K562 (cell line): Measurements from ENCODE around the gene CRKL. TPM values are rescaled to one million over a fixed set of nuclear protein-coding genes. Genes with fewer than 3 reads are reported as not detected.

ENCODE experiments used
- FOXK1 ChIP-seq: sonication (generic); formaldehyde crosslinking; IDR thresholded peaks from 2 replicates; pipeline ENCODE4 v1.8.0; 2022; ENCODE audit warnings: missing genetic modification reagents, mild to moderate bottlenecking, borderline replicate concordance
- HCFC1 ChIP-seq: IDR thresholded peaks from 2 replicates; pipeline ENCODE4 v1.6.1; 2012; ENCODE audit warnings: low read depth, low read length, improper control_type of control experiment
- KAT2B ChIP-seq: IDR thresholded peaks from one replicate; pipeline ENCODE4 v1.6.1; 2012; ENCODE audit warnings: low read depth, mild to moderate bottlenecking, control low read depth, inconsistent platforms, low read length, moderate library complexity
- MTA3 ChIP-seq: fragments of 450-650 bp; formaldehyde crosslinking; IDR thresholded peaks from 2 replicates; pipeline ENCODE4 v1.6.1; 2017; ENCODE audit warnings: mild to moderate bottlenecking, borderline replicate concordance
- NR2F6 ChIP-seq: fragments of 450-650 bp; formaldehyde crosslinking; IDR thresholded peaks from 2 replicates; pipeline ENCODE4 v1.4.0; 2020; ENCODE audit warnings: mild to moderate bottlenecking
- polyA plus RNA-seq, 8 experiments: library from polyadenylated mRNA; depleted of rRNA in 4 of 8; stranded (reverse) in 5 of 8; unstranded in 3 of 8; fragments of >200 nt; fragmentation: Nextera tagmentation in 2 of 8; fragmentation: Illumina TruSeq in 1 of 8; extraction: Ambion mirVana in 2 of 8; extraction: Trizol in 1 of 8; gene quantifications; 2 replicates each; pipeline versions ENCODE4 v1.2.1 to v1.2.3, GENCODE V29; 2011 to 2014; ENCODE audit warnings: inconsistent platforms in 1 of 8, missing spikeins in 1 of 8
- total RNA-seq, 7 experiments: library from RNA; depleted of rRNA in 6 of 7; stranded (reverse); fragments of >200 nt in 6 of 7; fragmentation: Illumina TruSeq in 2 of 7; extraction: Trizol in 2 of 7; gene quantifications; 2 replicates each; pipeline versions ENCODE4 v1.2.1 to v1.2.3, GENCODE V29; 2011 to 2021; ENCODE audit warnings: low replicate concordance in 1 of 7
- TF ChIP-seq, protein P1 (sequence below): IDR thresholded peaks from 2 replicates; pipeline ENCODE4 v1.6.1; 2011; ENCODE audit warnings: borderline replicate concordance, low read depth, mild to moderate bottlenecking, moderate library complexity, low read length; ENCODE audit not compliant: insufficient read depth, poor library complexity, severe bottlenecking
- TF ChIP-seq, protein P2 (sequence below): sonication (generic); formaldehyde crosslinking; IDR thresholded peaks from 2 replicates; pipeline ENCODE4 v1.8.0; 2022; ENCODE audit warnings: mild to moderate bottlenecking, missing genetic modification reagents
- TF ChIP-seq, protein P3 (sequence below), 2 experiments: fragments of 450-650 bp; conservative IDR thresholded peaks; 2 replicates each; pipeline ENCODE4 v1.6.1; 2017; ENCODE audit warnings: mild to moderate bottlenecking in 2 of 2, moderate library complexity in 2 of 2
- TF ChIP-seq, protein P4 (sequence below): fragments of 200-600 bp; sonication (generic); IDR thresholded peaks from one replicate; pipeline ENCODE4 v1.6.1; 2012; ENCODE audit warnings: mild to moderate bottlenecking, low read depth, low read length, inconsistent platforms

The CRKL gene
- total and polyA plus RNA-seq, 9 of the 15 experiments (the other 6 are each of a cell fraction or from before 2014, with no cell fraction given) = 100 to 263 (median 124) TPM

DNA sequence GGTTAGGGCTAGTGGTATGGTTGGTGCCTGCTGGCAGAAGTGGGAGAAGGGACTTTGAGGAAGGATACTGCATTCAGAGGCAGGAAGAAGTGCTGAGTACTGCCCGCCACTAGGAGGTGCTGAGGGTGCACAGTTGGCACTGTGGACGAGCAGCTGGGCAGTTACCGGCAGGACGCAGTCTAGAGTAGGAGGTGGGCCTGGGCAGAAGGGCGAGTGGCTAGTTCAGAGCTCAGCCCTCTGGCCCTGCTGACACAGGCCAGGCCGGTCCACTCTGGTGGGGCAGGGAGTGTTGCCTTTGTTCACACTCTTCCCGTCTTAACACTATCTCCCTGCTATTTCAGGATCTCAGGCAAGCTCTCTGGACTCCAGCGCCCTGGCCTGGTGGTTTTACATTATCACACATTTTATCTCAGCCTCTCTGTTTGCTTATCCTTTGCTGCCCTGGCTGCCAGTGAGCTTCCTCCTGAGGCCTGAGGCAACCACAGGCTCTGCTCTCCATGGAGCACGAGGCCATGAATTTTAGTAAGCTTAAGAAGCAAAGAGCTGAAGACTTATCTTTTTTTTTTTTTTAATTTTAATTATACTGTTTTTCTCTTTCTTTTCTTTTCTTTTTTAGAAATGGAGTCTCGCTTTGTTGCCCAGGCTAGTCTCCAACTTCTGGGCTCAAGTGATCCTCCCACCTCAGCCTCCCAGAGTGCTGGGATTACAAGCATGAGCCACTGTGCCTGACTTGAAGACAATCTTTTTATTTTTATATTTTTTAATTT, 31.5 kb upstream of the CRKL start (continued):
- TF ChIP-seq, protein P1, sequence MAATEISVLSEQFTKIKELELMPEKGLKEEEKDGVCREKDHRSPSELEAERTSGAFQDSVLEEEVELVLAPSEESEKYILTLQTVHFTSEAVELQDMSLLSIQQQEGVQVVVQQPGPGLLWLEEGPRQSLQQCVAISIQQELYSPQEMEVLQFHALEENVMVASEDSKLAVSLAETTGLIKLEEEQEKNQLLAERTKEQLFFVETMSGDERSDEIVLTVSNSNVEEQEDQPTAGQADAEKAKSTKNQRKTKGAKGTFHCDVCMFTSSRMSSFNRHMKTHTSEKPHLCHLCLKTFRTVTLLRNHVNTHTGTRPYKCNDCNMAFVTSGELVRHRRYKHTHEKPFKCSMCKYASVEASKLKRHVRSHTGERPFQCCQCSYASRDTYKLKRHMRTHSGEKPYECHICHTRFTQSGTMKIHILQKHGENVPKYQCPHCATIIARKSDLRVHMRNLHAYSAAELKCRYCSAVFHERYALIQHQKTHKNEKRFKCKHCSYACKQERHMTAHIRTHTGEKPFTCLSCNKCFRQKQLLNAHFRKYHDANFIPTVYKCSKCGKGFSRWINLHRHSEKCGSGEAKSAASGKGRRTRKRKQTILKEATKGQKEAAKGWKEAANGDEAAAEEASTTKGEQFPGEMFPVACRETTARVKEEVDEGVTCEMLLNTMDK = peak; percentile 8
- TF ChIP-seq FOXK1 (no peak), MTA3 (peak; percentile 99), KAT2B (no peak), NR2F6 (CRISPR knock-in tag) (peak; percentile 10; the same call in 1 of the 2 replicates), HCFC1 (peak; percentile 62)
- TF ChIP-seq, protein P2, sequence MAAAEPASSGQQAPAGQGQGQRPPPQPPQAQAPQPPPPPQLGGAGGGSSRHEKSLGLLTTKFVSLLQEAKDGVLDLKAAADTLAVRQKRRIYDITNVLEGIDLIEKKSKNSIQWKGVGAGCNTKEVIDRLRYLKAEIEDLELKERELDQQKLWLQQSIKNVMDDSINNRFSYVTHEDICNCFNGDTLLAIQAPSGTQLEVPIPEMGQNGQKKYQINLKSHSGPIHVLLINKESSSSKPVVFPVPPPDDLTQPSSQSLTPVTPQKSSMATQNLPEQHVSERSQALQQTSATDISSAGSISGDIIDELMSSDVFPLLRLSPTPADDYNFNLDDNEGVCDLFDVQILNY (CRISPR knock-in tag) = no peak; the same call in 1 of the 2 replicates
- TF ChIP-seq, protein P3, sequence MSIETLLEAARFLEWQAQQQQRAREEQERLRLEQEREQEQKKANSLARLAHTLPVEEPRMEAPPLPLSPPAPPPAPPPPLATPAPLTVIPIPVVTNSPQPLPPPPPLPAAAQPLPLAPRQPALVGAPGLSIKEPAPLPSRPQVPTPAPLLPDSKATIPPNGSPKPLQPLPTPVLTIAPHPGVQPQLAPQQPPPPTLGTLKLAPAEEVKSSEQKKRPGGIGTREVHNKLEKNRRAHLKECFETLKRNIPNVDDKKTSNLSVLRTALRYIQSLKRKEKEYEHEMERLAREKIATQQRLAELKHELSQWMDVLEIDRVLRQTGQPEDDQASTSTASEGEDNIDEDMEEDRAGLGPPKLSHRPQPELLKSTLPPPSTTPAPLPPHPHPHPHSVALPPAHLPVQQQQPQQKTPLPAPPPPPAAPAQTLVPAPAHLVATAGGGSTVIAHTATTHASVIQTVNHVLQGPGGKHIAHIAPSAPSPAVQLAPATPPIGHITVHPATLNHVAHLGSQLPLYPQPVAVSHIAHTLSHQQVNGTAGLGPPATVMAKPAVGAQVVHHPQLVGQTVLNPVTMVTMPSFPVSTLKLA (conservative IDR thresholded peaks at IDR 0.05) = no peak
- TF ChIP-seq, protein P4, sequence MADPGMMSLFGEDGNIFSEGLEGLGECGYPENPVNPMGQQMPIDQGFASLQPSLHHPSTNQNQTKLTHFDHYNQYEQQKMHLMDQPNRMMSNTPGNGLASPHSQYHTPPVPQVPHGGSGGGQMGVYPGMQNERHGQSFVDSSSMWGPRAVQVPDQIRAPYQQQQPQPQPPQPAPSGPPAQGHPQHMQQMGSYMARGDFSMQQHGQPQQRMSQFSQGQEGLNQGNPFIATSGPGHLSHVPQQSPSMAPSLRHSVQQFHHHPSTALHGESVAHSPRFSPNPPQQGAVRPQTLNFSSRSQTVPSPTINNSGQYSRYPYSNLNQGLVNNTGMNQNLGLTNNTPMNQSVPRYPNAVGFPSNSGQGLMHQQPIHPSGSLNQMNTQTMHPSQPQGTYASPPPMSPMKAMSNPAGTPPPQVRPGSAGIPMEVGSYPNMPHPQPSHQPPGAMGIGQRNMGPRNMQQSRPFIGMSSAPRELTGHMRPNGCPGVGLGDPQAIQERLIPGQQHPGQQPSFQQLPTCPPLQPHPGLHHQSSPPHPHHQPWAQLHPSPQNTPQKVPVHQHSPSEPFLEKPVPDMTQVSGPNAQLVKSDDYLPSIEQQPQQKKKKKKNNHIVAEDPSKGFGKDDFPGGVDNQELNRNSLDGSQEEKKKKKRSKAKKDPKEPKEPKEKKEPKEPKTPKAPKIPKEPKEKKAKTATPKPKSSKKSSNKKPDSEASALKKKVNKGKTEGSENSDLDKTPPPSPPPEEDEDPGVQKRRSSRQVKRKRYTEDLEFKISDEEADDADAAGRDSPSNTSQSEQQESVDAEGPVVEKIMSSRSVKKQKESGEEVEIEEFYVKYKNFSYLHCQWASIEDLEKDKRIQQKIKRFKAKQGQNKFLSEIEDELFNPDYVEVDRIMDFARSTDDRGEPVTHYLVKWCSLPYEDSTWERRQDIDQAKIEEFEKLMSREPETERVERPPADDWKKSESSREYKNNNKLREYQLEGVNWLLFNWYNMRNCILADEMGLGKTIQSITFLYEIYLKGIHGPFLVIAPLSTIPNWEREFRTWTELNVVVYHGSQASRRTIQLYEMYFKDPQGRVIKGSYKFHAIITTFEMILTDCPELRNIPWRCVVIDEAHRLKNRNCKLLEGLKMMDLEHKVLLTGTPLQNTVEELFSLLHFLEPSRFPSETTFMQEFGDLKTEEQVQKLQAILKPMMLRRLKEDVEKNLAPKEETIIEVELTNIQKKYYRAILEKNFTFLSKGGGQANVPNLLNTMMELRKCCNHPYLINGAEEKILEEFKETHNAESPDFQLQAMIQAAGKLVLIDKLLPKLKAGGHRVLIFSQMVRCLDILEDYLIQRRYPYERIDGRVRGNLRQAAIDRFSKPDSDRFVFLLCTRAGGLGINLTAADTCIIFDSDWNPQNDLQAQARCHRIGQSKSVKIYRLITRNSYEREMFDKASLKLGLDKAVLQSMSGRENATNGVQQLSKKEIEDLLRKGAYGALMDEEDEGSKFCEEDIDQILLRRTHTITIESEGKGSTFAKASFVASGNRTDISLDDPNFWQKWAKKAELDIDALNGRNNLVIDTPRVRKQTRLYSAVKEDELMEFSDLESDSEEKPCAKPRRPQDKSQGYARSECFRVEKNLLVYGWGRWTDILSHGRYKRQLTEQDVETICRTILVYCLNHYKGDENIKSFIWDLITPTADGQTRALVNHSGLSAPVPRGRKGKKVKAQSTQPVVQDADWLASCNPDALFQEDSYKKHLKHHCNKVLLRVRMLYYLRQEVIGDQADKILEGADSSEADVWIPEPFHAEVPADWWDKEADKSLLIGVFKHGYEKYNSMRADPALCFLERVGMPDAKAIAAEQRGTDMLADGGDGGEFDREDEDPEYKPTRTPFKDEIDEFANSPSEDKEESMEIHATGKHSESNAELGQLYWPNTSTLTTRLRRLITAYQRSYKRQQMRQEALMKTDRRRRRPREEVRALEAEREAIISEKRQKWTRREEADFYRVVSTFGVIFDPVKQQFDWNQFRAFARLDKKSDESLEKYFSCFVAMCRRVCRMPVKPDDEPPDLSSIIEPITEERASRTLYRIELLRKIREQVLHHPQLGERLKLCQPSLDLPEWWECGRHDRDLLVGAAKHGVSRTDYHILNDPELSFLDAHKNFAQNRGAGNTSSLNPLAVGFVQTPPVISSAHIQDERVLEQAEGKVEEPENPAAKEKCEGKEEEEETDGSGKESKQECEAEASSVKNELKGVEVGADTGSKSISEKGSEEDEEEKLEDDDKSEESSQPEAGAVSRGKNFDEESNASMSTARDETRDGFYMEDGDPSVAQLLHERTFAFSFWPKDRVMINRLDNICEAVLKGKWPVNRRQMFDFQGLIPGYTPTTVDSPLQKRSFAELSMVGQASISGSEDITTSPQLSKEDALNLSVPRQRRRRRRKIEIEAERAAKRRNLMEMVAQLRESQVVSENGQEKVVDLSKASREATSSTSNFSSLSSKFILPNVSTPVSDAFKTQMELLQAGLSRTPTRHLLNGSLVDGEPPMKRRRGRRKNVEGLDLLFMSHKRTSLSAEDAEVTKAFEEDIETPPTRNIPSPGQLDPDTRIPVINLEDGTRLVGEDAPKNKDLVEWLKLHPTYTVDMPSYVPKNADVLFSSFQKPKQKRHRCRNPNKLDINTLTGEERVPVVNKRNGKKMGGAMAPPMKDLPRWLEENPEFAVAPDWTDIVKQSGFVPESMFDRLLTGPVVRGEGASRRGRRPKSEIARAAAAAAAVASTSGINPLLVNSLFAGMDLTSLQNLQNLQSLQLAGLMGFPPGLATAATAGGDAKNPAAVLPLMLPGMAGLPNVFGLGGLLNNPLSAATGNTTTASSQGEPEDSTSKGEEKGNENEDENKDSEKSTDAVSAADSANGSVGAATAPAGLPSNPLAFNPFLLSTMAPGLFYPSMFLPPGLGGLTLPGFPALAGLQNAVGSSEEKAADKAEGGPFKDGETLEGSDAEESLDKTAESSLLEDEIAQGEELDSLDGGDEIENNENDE = peak; percentile 85
